NCI-H226 (cell line): ENCODE data around the gene ISM1.

Experiments used
- DNase-seq: peaks from one replicate; pipeline ENCODE4 v3.0.0-alpha.2; 2015

ISM1 gene

GRCh38 chr20:13220904-13221297 is at the start of gene ISM1:
TSS of gene ISM1 (plus strand) at chr20:13221274. CDS start at chr20:13221777, 503 bp downstream.
- no peak for DNase-seq

- DNase-seq: no peak
These were observed 47.9 kb upstream of the ISM1 start for GRCh38 chr20:13173201-13173600.

- no peak for DNase-seq
These were observed 46.7 kb upstream of the ISM1 start for GRCh38 chr20:13174402-13174801.

- DNase-seq: no peak
These were observed 39.8 kb upstream of the ISM1 start for GRCh38 chr20:13180986-13181889.

- DNase-seq: no peak
These were observed 38.1 kb upstream of the ISM1 start for GRCh38 chr20:13183005-13183404.

- no peak for DNase-seq
These were observed 34.9 kb upstream of the ISM1 start for GRCh38 chr20:13186043-13186774.

GRCh38 chr20:13187899-13188298 is 33.2 kb upstream of the ISM1 start:
- no peak for DNase-seq

GRCh38 chr20:13199279-13199678 is 21.8 kb upstream of the ISM1 start:
- no peak for DNase-seq

- no peak for DNase-seq
These were observed 20.1 kb upstream of the ISM1 start for GRCh38 chr20:13200767-13201500.

GRCh38 chr20:13202565-13202964 is 18.5 kb upstream of the ISM1 start:
- no peak for DNase-seq

- DNase-seq: no peak
These were observed 15.6 kb upstream of the ISM1 start for GRCh38 chr20:13205425-13205824.

GRCh38 chr20:13205848-13206434 is 15.1 kb upstream of the ISM1 start:
- DNase-seq: no peak

- no peak for DNase-seq
These were observed 14.1 kb upstream of the ISM1 start for GRCh38 chr20:13207016-13207415.

GRCh38 chr20:13211956-13212618 is 9.0 kb upstream of the ISM1 start:
- DNase-seq: no peak

GRCh38 chr20:13212750-13213149 is 8.3 kb upstream of the ISM1 start:
- no peak for DNase-seq

GRCh38 chr20:13213335-13213734 is 7.7 kb upstream of the ISM1 start:
- no peak for DNase-seq

GRCh38 chr20:13216533-13216932 is 4.5 kb upstream of the ISM1 start:
- no peak for DNase-seq

GRCh38 chr20:13219327-13220193 is 1.5 kb upstream of the ISM1 start:
- DNase-seq: no peak

- DNase-seq: no peak
These were observed 725 bp upstream of the ISM1 start for GRCh38 chr20:13220194-13220903.

GRCh38 chr20:13221313-13221672 is 219 bp downstream of the ISM1 start:
- no peak for DNase-seq
